Skin epidermis (tissue), 12 donors: Measurements from ENCODE around the gene PACSIN2.
"Not testable (repeated sequence)": the region's sequence is repeated elsewhere in the genome, so short reads cannot be mapped to it uniquely, and the experiment has no call there.

Experiments
- H3K27ac ChIP-seq, 21 experiments: fragments of 200-600 bp; sonication (generic) in 11 of 21; one replicate each; pipeline ENCODE4 v1.5.0; 2020; ENCODE audit warnings: mild to moderate bottlenecking in 3 of 21, inconsistent platforms in 2 of 21, moderate library complexity in 2 of 21
- H3K4me3 ChIP-seq, 7 experiments: fragments of 200-600 bp; sonication (generic) in 2 of 7; one replicate each; pipeline ENCODE4 v1.5.0; 2020; ENCODE audit warnings: inconsistent platforms in 2 of 7, mild to moderate bottlenecking in 2 of 7, moderate library complexity in 1 of 7

PACSIN2 gene

DNA sequence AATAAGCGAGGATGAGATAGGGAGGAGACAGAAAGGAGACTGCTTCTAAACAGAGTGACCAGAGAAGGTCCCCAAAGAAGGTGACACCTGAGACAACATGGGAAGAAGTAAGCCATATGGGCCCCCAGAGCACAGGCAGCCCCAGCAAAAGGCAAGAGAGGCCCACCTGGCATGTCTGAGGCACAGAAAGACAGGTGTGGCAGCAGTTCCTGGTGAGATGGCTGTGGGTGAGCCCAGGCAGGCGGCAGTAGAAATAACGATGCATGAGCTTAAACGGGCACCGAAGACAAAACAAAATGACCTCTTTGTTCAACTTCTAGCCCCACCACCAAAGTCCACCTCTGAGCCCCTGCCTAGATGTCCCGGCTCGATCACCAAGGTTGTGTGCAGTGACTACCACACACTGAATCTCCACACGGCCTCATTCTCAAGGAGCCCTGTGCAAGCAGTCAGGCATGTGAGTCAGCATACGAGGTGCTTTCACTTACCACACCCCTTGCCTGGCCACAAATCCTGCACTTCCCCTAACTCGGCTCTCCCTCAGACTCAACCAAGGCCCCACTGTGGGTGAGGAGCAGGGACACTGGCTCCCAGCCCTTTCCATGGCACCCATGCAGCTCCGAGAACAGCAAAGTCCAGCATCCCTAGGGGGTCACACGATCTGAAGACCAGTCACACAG is 77.6 kb downstream of the PACSIN2 start:
- Histone ChIP-seq H3K27ac (peak overlapping the region in 19 of 21 experiments; percentile 43 to 88 (median 72)), H3K4me3 (no peak overlapping the region)

DNA sequence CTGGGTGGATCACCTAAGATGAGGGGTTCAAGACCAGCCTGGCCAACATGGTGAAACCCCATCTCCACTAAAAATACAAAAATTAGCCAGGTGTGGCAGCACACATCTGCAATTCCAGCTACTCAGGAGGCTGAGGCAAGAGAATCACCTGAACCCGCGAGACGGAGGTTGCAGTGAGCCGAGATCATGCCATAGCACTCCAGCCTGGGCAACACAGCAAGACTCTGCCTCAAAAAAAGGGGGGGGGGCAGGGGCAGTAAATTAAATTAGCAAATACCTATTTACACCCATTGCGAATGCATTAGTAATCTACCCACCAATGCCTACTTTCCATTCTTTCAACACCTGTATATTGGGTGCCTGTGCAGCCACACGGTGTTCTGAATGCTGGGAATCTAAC is 78.3 kb downstream of the PACSIN2 start:
- H3K27ac ChIP-seq = peak overlapping the region in 16 of 21 experiments; percentile 43 to 88 (median 72)
- not testable (repeated sequence) for H3K4me3 ChIP-seq

DNA sequence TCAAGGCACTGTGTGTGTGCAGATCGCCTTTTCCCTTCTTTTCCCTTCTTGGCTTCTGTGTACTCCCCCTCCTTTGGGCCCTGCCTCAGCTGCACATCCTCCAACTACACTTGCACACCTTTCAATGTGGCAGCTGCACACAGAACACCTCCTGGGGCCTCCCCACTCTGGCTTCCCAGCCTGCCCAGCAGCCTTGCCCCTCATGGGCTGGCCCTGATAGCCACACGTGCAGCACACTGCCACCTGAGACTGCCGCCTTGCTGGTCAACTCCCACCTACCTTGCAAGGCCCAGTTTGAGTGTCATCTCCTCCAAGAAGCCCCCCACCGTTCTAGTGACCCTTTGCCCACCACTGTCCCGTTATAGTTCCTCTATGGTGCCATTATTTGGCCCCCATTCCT is 80.6 kb downstream of the PACSIN2 start:
- no peak overlapping the region for H3K4me3 ChIP-seq
- peak overlapping the region; percentile 8 to 91 (median 85) for H3K27ac ChIP-seq

DNA sequence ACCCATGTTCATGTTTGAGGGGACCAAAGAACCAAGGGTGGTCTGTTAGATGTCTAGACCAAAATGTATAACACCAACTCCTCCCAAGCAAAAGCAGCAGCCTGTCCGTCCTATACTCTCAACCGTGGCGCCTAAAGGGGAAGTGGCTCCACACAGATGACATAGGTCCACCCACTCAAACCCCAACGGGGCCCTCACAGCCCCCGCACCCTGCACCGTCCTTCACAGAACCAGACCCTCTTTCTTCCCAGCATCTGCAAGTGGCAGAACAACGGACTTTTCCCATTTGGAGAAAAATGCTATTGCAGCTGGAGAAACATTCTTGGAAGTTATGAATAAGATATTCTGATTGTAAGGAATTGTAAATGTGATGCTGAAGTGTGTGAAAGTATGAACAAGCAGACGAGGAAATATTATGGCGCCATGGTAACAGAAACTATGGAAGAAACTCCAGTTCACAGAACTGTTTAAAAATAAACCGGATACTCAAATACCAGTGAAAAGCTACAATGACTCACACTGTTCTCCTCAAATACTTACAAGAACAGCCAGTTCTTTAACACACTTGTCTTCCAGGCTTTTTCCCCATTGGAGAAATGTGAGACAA is 81.4 kb downstream of the PACSIN2 start:
- no peak overlapping the region for H3K4me3 ChIP-seq
- H3K27ac ChIP-seq = peak overlapping the region; percentile 25 to 91 (median 81)

DNA sequence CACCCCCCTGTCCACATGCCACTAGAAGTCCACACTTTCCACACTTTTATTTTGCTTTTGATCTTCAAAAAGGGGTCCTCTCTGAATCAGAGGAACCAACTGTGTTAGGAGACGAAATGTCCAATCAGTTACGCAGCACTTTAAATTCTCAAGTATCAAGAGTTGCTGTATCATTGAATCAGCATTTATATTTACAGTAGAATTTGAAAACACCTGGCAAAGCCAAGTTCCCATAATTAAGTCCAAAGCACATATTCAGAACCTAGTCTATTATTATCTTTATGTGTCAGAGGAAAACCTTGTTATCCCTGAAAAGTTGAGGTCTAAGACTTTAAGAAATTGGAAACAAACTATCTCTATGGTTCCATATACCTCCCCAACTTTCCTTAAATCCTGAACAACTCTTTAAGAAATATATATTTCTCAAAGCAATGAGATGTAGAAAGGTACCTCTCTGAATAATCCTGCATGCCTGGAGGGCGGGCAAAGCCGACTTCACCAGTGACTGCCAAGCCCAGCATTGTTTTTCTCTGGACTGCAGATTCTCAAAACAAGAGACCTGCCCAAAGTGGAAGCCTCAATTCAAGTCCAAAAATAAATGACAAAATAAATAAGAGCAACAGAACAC is 82.0 kb downstream of the PACSIN2 start:
- no peak overlapping the region for H3K4me3 ChIP-seq
- H3K27ac ChIP-seq = peak overlapping the region; percentile 25 to 91 (median 81)

DNA sequence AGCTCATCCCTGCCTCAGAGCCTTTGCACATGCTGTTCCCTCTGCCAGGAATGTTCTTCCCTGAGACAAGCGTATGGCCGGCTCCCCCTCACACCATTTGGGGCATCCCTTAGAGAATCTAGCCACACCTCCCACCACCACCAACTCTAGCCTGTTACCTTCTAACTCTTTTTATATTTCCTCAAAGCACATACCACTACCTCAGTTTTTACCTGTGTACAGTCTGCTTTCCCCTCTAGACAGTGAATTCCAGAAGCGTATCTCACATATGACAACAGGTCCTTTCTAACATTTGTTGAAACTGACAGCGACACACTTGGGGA is 82.8 kb downstream of the PACSIN2 start:
- no peak overlapping the region for H3K4me3 ChIP-seq
- peak overlapping the region in 20 of 21 experiments; percentile 28 to 91 (median 81) for H3K27ac ChIP-seq

DNA sequence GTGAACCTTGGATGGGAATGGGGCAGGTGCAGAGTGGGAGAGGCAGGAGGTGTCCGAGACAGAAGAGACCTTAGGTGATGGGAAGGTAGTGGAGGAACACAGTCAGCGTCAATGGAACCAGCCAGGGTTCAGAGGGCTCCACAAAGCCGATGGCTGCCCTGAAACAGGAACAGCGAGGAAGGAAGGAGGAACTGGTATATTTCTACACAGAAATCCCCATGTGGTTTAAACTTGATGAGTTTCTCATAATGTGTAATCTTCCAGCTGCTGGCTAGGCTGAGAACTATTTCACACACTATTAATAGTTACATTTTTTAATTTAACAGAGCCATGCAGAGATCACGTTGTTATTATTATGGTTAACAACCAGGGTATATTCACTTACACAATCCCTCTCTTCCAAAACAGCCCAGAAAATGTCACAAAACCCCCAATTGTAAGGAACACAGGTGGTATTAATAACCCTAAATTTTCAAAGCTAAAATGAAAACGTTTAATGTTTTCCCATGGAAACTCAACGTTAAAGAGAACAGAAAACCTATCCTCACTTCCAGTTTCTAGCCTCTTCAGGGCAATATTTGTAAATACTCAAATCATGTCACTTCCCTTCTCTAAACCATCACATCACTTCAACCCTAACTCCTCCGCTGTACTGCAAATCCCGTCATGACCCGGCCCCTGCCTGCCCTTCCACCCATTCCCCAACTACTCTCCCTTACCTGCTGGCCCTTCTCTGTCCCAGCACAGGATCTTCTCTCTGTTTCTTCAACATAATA is 83.3 kb downstream of the PACSIN2 start:
- no peak overlapping the region for H3K4me3 ChIP-seq
- H3K27ac ChIP-seq = peak overlapping the region in 20 of 21 experiments; percentile 30 to 91 (median 81)

DNA sequence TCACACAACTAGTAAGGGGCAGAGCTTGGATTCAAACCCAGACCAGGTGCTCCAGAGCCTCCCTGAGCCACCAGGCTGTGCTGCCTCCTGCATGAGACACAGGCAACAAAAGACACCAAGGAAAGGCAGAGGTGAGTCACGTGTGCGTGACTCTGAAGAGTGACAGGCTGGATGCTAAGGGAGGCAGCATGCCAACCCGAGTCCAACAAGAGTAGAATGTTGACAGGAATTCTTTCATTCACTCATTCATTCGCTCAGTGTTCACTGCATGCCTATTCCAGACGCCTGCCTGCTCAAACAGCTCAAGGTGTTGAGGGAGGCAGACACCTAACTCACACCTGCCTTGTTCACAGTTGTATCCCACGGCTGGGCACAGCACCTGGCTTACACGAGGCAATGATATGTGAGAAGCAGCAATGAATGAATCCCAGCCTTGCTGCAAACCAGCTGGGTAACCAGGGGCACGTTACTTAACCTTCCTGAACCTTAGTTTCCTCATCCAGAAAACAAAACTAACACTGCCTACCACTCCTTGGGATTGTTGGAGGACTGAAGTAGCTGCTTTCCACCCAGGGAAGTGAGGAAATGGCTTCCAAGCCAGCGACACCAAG is 84.0 kb downstream of the PACSIN2 start:
- peak overlapping the region in 20 of 21 experiments; percentile 30 to 91 (median 79) for H3K27ac ChIP-seq
- H3K4me3 ChIP-seq = no peak overlapping the region

DNA sequence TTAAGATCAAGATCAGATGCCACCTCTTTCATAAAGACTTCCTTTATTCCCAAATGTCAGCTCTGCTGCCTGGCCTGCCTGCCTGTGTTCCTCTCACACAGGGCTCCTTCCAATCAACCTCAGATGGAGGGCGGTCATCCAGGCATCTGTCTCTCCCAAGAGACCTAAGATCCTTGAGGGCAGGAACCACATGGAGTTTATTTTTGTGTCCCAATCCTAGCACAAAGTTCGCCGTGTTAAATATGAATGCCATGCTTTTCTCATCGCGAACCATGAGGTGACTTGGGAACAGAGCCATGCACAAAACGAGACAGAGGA is 85.2 kb downstream of the PACSIN2 start:
- Histone ChIP-seq H3K4me3 (no peak overlapping the region), H3K27ac (peak overlapping the region in 17 of 21 experiments; percentile 17 to 91 (median 77))

DNA sequence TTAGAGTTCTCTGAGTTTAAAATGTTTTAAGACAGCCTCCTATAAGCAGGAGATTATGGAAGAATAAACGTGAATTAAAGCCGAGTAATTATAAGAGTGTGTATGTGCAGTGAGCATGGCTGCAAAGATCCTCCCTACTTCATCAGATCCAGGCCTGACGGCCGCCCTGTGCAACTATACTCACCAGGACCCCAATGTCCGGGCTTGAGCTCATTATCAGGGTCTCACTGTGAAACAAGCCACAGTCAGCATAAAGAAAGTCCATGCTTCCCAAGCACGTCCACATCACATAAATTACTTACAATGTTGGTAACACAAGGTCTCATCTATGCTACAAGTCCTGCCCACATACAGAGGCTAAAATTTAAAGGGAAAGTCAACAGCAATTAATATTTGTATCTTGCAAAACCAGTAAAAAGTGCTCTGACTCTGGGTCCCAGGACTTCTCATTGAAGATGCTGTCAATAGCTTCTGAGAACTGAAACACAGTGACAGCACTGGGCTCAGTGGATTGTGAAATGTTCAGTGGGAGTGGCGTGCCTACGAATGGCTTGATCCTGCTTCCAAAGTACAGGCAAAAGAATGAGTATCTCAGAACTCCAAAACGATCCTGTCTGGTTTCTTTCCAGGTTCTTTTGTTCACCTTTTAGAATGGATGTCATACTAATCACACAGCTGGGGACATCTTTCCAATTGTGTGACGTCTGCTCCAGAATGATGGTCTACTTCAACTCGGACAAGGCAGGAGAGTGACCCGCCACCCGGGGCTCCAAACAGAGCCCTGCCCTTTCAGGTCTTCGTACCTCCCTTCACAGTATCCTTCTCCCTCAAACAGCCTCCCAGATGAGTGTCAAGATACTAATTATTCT is 85.7 kb downstream of the PACSIN2 start:
- peak overlapping the region in 17 of 21 experiments; percentile 17 to 91 (median 77) for H3K27ac ChIP-seq
- H3K4me3 ChIP-seq = no peak overlapping the region

DNA sequence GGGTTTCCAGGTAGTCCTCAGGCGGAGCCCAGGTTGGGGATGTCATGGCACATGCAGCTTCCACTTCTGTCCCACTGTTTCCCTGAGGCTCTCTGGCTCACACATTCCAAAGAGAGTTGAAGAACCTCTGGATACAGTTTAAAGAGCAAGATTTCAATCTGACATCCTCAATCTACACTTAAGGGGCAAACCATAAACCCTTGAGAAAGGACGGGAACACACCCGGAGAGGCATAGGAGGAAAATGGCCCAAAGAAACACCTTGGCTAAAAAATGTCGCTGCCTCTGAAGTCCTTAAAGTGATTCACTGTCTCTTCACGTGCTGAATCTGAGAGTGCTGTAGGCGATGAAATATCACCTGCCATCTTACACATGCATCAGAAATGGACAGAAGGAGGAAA is 87.0 kb downstream of the PACSIN2 start:
- H3K27ac ChIP-seq = peak overlapping the region in 2 of 21 experiments; percentile 87 to 89
- no peak overlapping the region for H3K4me3 ChIP-seq

DNA sequence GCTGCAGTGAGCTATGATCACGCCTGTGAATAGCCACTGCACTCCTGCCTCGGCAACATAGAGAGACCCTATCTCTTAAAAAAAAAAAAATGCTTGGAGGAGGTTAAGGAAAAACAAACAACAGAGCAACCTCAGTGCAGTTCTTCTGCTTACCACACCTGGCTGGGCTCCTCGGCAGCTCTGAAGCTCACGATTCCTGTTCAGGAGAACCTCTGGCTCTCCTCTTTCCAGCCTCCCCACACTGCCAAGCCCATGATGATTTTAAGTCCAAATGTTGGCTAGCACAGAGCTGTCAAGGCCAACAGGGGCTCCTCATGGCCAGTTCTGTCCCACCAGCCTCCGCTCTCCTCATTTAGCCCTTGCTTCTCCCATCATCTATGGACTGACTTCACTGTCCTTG is 88.2 kb downstream of the PACSIN2 start:
- H3K27ac ChIP-seq = peak overlapping the region in 2 of 21 experiments; percentile 17 to 29
- no peak overlapping the region for H3K4me3 ChIP-seq

DNA sequence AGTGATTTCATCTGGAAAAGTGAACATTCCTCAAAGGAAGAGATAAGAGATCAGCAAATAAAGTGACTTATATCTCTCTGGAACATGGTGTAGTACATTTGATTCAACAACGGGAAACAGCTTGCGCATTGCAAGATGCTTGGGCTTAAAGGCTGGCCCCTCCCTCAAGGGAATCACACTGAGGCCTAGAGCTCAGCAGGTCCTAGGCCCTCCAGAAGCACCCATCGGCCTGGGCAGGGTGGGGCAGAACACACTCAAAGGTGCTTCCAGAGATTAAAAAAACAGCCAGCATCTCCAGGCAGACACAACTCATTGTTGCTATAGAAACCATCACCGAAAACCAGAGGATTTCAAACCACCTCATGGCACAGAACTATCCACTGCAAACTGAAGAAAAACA is 88.8 kb downstream of the PACSIN2 start:
- H3K4me3 ChIP-seq = no peak overlapping the region
- peak overlapping the region in 4 of 21 experiments; percentile 3 to 40 (median 28) for H3K27ac ChIP-seq

DNA sequence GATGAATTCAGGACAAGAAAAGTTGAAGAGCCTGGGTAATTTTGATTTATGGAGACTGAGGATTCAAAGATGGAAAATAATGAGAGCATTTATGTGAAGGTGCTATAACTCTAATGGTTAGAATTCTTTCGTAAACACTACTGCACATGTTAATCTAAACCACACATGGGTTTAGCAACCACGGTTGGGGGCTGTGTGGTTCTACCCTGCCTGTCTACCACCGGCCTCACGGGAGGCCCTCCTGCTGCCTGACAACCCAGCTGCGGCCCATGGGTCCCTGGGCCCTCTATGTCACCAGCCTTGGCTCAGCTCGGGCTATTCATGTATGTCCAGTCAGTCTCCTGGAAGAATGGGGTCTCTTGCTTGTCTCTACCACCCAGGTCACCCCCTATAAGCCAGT is 89.4 kb downstream of the PACSIN2 start:
- H3K27ac ChIP-seq = peak overlapping the region in 6 of 21 experiments; percentile 3 to 60 (median 28)
- no peak overlapping the region for H3K4me3 ChIP-seq

DNA sequence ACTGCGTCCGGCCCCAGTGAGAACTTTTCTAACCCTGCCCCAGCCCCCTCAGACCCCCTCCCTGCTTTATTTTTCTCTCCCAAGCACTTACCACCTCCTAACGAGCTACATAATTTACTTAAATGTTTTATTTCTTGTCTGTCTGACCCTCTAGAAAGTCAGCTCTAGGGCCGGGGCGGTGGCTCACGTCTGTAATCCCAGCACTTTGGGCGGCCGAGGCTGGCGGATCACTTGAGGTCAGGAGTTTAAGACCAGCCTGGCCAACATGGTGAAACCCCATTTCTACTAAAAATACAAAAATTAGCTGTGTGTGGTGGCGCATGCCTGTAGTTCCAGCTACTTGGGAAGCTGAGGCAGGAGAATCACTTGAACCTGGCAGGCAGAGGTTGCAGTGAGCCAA is 89.9 kb downstream of the PACSIN2 start:
- H3K27ac ChIP-seq = peak overlapping the region in 1 of 21 experiments; percentile 40

DNA sequence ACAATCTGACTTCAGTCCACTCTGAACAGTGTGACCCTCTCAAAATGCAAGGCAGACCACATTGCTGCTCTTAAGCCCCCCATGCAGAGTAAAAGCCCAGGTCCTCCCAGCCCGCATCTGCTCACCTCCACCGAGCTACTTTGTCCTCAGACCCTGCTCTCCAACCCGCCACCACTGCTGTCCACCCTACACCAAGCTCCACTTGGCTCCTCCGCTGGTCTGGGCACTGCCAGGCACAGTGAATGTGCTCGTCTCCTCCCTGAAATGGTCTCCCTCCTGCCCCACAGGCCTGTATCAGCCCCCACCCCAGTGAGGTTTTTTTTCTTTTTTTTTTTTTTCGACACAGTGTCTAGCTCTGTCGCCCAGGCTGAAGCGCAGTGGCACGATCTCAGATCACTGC is 90.5 kb downstream of the PACSIN2 start:
- Histone ChIP-seq H3K4me3 (no peak overlapping the region), H3K27ac (peak overlapping the region in 1 of 21 experiments; percentile 5)

More for the DNA sequence above, 89.9 kb downstream of the PACSIN2 start:
- not testable (repeated sequence) for H3K4me3 ChIP-seq

DNA sequence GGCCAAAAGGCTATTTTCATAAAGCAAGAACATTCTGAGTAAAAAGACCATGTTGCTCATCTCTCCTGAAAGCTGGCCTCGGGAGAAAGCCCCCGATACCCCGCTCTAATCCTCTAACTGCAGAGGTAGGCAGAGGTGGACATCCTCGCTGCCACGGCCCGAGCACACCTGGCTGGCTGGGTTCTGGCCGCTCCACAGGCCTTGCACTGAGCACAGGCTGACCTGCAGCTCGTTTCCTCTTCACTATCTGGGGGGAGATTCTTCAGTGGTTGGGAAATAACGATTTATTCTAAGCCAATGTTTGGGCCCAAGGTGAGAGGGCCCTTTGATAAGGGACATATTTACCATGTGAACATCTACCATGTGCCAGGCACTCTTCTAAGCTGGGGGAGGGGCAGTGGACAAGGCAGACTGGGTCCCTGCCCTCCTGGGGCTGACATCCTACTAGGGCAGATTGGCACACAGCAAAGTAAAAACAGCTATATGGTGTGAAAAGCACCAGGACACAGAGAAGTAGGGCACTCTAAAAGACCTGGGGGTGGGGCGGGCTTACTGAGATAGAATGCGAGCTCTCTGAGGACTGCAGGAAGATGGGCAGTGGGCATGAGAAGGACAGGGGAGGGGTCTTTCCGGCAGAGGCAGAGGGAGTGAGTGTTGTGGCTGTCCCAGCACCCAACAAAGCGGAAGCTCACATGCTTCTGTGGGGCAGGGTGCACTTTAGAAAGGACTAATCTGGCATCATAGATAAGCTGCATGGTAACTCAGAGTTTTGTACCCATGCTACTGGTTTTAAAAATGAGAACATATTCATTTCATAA is 92.4 kb downstream of the PACSIN2 start:
- H3K4me3 ChIP-seq = no peak overlapping the region
- H3K27ac ChIP-seq = peak overlapping the region in 8 of 21 experiments; percentile 7 to 63 (median 22)
